GM18508 (cell line): ENCODE data around the gene KNSTRN.

ENCODE experiments used
- ATAC-seq: cut with Tn5 transposase; IDR thresholded peaks from one replicate; pipeline ENCODE4 v1.9.1; 2021; ENCODE audit warnings: moderate number of reproducible peaks; ENCODE audit not compliant: insufficient read depth, unreplicated experiment

KNSTRN gene

DNA sequence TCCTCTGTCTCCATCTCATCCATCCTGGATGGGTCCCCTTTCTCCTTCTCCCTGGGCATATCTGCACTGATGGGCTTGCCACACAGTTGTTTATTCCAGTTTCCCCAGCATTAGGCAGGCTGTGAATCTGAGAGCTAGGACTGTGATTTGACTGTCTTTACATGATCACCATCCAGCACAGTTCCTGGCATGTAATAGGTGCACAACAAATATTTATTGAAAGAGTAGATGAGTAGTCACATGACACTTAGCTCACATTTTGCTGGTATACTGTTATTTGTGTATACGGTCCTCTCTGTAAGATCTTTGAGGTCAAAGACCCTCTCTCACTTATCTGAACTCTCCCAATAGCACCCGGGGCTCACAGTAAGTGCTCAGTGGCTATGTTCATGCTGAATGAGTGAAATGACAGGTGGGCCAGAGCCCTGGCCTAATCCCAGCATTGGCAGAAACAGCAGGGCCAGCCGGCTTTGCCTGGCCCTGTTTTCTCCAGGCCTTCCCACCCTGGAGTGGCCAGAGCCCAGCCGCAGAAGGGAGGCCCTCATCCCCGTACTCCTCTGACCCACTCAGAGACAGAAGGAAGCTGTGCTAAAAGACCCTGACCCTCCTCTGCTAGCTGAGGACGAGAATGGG, 42.1 kb downstream of the KNSTRN start:
- ATAC-seq = no peak

DNA sequence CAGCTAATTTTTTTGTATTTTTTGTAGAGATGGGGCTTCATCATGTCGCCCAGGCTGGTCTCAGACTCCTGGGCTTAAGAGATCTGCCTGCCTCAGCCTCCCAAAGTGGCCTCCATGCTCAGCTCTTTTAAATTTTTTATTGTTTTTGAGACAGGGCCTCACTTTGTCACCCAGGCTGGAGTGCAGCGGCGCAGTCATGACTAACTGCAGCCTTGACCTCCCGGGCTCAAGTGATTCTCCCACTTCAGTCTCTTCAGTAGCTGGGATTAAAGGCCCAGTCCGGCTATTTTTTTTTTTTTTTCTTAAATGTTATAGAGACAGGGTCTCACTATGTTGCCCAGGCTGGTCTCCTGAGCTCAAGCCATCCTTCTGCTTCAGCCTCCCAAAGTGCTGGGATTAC, 43.2 kb downstream of the KNSTRN start:
- no peak for ATAC-seq

DNA sequence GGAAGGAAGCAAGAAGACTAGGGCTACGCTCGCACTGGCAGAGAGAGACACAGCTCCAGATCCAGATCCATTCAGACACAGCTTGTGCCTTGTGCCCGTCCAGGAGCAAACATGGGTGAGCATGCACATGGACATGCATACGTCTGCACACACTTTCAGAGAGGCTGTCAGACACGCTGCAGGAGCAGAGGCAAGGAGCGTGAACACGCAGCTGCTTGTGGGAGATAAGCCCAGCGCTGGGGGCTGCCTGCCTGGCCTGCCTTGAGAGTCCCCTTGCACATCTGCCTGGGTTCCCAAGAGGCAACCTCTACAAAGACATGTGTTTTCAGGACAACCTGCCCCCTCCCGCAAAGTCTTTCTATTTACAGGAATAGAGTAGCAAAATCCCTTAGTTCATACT, 44.7 kb downstream of the KNSTRN start:
- ATAC-seq = no peak

DNA sequence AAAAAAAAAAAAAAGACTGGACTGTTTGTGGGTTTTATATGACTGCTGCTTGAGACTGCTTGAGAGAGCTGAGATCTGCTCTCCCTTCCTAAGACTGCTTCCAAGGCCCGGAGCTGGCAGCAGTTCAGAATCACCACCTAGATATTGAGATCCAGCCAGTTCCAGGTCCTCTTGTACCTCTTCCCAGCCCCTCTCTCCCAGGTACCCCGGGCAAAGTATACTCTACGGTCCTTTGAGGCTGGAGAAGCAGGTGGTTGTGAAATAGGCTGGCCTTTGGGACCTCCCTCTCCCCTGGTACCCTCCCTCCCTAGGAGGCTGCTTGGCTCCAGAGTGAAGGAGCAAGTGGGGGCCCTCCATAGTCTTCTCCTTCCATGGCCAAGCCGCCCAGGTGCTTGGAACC, 45.7 kb downstream of the KNSTRN start:
- ATAC-seq = no peak

DNA sequence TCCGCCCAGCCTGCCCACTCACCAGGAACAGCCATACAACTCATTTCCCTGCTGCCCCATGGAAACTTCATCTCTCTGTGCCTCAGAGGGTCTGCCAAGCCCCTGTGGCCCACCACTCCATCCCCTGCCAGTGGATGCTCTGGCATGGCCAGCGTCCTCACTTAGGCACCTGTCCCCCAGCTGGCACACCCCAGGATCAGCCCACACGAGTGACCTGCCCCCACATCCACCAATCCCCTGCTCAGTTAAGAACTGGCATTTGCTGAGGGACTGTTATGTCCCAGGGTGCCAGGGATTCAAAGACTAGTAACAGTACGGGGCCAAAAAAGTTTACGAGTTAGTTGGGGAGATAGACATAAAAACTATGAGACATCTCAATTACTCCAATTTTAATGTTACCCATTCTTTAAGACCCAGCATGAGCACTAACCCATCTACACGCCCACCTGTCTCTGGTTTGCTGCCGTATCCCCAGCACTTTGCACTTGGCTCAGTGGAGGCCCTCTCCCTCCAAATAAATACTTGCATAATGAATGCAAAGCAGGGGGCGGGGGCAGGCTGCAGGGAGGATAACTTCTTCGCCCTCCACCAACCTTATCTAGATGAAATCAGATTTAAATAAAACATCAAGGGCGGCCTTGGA, 46.7 kb downstream of the KNSTRN start:
- ATAC-seq = no peak

DNA sequence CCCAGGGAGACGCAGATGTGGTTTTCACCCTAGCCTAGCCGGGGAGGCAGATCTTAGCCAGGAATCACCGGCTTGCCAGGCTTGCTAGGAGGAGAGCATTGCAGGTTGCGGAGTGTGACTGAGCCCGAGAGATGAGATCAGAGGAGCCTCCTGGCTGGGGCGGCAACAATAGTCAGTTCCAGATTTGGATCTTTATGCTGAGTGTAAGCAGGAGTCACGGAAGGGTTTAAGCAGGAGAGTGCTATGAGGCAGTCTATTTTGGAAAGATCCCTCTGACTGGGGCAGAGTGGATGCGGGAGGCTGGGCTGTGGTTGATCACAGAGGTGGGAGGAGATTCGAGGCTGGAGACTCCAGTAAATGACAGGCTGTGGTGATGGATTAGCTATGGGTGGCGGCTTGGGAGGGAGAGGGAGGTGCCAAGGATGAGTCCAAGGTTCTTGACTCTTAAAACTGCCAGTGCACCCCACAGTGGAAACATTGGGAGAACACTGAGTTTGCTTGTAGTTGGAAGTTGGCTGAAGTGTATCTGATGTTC, 47.8 kb downstream of the KNSTRN start:
- ATAC-seq = no peak

DNA sequence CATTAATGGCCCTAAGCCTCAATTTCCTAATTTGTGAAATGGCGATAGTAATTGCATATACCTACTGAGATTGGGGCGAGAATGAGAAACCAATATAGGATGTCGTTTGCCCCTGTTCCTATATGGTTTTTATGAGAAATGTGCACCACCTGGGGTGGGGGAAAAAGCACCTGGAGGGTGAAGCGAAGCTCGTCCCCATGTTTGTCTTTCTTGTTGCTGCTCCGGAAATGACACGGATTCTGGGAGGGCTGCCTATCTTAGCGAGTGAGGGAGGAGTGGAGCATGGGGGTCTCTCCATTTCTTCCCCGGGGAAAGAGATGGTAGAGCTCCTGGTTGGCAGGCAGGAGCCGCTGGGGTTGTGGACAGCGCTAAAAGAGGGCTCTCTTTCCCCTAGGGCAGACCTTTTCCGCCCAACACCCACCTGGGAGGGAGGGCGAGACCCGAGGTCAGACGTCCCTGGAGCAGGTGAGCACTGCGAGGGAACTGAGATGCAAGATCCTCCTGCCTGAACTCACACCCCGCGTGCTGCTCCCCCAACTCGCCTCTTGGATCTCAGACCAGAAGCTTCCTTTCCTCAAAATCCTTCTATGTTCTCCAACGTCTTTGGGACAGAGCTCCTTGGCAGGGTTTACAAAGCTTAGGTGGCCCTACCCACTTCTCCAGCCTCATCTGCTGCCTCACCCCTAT, 52.6 kb downstream of the KNSTRN start:
- no peak for ATAC-seq

DNA sequence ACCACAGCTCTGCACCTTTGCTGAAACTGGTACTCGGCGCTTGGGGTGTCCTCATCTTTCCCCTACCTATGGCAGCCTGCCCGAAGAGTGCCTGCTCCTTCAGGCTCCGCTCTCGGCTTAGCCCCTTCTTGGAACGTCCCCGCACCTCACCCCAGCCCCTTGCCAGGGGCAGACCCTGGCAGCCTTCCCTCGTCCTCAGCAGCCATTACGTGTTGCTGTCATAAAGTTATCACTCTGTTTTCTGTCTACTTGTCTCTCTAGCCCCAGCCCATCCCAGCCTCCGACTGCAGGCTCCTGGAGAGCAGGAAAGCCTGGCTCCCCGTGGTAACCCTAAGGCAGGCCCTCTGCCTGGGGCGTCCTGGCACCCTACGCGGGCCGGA, 53.2 kb downstream of the KNSTRN start:
- ATAC-seq = no peak

DNA sequence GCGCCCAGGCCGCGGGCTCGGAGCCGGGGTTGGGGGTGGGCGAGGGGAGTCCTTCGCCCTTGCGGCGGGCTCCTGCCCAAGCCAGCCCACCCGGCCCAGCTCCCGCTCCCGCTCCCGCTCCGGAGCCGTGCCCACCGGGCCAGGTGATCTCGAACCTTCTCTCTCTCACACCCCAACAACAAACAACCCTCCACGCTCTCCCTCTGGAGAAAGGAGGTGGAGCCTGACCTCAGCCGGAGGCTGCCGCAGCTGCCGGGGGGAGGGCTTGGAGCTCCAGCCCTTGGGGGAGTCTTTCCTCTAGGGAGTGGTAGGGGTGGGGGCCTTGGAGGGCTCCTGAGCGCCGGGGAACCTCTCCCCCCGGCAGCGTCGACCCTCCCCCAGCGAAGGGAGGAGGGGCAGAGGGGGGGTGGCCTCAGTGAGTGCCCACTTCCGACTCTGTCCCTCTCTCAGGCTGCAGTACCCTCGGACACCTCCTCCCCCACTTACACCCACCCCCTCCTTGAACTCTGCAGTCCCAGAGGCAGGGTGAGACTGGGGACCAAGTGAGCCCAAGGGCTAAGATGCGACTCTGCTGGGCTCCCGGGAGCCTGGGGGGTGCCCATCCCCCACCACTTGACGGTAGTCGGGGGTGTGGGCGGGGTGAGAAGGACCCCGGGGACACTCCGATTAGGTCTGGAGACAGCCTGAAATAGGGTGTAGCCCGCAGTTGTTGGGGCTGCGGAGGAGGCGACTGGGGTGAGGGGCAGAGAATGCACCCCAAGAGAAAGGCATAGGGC, 53.8 kb downstream of the KNSTRN start:
- no peak for ATAC-seq

DNA sequence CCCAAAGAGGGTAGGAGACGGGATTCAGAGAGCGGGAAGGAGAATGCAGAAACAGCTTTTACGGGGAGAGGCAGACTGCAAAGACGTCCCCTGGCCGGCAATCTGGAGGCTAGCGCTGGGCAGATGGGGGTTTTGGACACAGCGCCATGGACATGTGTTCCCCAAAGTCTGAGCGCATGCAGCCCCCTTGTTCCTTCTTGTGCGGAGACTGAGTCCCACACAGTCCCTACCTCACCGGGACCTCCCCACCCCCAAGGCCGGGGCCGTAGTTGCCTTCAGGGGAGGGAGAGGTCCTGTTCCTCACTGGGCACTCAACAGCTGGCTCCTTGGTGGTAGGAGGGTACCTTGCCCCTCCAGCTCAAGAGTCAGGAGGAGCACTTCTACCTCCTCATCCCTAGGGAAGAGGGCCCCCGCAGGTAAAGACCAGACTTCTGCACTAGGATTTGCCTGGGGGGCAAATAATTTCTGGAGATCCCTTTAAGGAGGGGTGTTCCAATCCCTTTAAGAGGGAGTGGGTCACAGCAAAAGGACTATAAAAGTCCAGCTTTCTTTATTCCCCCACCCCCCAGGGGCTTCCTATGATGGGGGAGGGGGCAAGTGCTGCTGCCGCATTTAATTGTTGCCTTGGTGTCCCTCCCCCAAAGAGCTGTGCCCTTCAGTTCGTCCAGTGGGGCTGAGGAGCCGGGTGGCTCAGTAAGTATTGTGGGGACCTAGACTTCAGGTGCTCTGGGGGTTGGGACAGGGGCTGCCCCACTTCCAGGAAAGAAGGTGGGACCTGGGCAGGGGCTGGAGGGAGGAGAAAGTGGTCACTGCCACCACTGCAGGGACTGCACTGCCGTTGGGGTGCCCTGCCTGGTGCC, 54.6 kb downstream of the KNSTRN start:
- ATAC-seq = no peak

DNA sequence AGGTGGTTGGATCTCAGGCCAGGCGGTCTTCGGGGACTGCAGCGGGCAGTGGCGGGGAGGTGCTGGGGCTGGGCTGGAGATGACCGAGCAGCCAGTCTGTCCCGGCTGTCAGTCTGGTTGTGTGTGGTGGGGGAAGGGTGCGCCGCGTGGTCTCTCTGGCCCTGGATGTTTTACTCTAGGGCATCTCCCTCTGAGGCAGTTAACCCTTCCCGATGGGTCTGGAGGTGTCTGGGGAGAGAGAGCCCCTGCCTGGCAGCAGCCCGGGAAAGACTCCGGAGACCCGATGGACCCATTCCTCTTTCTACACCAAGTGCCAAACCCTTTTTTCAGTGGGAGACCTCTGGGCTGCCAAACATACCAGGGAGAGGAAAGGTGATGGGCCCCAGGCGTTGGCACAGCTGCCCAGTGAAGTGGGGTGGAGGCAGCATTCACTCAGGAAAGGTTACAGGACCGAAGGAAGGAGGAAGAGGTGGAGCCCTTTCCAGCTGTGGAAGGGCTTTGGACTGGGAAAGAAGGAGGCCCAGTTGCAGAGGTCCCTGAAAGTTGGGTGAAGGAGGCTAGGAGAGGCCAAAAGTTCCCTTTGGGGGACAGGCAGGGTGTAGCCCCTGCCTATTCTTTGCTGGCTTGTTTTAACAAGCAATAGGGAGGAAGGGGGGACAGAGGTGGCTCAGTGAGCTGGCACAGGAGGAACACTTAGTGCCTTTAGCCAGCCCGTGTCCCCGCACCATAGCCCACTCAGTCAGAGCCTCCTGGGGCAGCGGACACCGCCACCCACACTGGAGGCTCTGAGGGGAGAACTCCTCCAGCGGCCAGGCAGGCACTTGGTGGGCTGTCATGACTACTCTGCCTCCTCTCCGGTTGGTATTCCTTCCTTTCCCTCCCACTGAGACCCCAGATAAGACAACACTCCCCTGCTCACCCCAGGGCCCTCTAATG, 55.5 kb downstream of the KNSTRN start:
- no peak for ATAC-seq

DNA sequence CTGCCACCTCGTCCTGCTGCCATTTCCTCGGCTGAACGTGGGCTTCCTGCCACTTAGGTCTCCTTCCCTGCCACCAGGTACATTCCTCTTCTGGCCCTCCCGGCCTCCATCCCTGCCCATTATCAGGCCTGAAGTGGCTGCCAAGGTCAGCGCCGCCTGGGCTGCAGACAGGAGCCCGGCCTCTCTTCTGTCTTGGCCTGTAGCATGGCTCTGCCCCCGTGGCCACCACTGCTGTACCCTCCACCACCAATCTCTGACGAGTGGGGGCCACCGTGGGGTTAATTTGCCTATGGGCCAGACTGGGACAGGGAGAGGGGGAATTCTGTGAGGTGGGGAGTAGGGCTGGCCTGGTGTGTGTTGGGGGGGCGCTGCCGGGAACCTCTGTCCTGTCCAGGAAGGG, 56.2 kb downstream of the KNSTRN start:
- no peak for ATAC-seq

DNA sequence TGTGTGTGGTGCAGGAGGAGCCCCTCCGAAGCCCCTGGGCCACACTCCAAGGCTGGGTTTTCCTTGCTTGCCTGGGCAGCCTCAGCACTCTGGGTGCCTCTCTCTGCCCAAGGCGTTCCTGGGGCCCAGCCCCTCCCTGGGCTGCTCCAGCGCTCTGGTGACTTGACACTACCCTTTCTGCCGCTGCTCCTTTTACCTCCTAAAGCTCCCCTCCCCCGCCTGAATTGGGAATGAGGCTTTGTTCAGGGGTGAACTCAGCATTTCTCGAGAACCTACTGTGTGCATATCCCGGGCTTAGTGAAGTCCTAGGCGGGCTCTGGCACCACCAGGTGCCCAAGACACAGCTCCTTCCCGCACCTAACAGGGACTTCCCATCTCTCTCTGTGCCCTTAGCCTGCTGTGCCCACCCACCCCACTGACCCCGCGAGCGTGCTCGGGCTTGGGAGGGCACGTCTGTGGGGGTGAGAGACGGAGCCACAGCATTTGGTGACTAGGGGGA, 57.0 kb downstream of the KNSTRN start:
- ATAC-seq = no peak

DNA sequence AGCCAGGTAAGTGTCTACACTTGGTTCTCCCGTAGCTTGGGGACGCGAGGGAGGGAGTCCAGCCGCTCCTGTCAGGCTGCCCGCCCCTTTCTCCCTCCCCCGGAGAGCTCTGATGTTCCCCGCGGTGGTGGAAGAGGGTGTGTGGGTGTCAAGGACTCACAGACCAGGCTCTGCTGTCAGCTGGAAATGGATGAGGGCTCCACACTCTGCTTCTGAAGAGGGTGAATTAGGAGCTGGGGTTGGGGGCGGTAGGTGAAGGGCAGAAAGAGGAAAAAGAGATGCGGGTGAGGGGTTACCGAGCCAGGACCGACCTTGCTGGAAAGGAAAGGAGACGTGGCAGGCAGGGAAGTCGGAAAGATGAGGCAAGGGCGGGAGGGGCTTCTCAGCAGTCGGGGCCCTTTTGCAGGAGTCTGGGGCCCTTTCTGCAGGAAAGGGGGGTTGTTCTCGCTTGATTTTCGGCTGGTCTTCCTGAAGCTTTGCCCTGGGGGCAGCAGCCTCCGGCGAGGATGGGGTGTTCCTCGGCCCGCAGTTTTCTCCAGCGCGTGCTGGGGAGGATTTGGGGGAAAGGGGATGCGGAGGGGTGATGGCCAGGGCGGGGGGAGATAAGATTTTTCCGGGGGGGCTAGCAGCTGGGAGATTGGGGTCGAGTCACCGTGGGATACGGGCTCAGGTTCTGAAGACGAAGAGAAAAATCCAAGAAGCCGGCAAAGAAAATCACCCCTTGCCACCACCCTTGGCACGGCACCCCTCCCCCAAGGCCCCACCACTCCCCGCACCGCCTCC, 57.6 kb downstream of the KNSTRN start:
- no peak for ATAC-seq

DNA sequence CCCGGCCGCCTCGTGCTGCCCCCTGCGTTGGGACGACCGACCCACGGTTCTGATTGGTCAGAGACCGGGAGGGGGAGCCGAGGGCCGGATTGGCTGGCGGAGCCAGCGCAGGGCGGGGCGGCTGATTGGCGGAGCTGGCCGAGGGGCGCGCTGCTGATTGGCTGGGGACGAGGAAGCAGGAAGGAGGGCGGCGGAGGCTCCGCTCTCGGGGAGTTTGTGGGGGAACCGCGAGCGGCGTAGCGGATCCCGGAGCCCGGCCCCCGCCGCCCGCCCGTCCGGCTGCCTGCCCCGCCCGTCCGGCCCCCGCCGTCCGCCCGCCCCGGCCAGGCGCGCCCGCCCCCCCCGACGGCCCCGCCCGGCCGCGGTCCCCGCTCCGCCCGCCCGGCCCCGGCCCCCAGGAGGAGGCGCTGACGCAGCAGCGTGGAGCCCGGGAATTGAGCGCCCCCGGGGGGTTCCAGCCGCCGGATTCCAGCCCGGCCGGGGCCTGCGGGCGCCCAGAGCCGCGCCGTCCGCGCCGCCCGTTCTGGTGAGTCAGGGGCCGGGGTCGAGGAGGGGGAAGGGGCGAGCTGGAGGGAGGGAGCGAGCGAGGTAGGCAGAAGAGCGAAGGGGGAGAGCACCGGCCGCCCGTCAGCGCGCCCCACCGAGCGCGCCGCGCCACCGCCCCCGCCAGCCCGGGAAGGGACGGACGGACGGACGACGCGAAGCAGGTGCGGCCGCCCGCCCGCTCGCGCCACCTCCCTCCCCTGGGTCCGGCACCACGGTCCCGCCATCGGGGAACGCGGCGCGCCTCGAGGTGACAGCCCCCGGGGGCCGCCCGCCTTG, 58.4 kb downstream of the KNSTRN start, which contains the start of gene BAHD1:
BAHD1 (plus strand) TSS at position 211 of the 822 bp plus-strand sequence. CDS start 17,512 bp downstream, outside the sequence.
- ATAC-seq = peak; percentile 73

DNA sequence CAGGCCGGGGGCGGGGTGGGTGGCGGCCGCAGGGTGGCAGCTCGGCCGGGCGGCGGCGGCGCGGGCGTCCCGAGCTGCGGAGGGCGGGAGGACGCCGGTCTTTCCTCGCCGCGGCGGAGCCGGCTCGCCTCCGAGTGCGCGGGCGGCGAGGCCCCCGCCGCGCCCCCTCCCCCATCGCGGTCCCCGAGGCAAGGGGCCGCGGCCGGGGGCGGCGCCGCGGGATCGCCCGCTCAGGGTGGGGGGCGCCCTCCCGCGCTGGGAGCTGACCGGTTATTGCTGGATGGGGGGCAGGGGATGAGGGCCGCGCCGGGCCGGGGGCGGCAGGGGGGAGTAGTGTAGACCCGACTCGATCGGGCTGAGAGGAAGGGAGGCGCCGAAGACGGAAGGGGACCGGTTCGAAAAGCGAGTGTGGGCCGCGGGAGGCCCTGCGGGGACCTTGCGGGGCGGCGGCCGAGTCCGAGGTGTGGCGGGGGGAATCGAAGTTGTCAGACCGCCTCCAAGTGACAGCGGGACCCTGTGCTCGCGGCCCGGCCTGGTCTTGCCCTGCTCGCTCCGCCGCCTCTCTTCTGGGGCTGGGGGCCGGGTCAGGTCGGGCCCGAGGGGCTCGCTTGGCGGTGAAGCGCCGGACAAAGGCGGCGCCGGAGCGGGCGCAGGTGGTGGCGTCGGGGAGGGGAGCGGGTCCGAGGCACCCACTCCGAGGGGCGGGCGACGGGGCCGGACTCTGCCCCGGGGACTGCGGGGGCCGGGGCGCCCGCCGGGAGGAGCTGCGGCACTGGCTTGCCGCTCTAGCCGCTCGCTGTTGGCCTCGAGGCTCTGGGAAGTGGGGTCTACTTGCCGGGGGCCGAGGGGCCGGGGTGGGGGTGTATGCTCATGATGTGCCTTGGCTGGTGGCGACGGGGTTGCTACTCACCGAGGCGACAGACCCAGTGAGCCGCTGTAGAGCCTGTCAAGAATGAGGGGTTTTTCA, 59.3 kb downstream of the KNSTRN start:
- ATAC-seq = no peak
